HG03460 (cell line): ENCODE results near the gene KMT2B.

Experiments
- ATAC-seq: cut with Tn5 transposase; IDR thresholded peaks from one replicate; pipeline ENCODE4 v1.9.1; 2021; ENCODE audit not compliant: unreplicated experiment

KMT2B gene

GRCh38 chr19:35776102-35776788, 58.4 kb downstream of the KMT2B start:
- no peak for ATAC-seq

GRCh38 chr19:35777086-35777841, 59.5 kb downstream of the KMT2B start:
- ATAC-seq, result no peak

- ATAC-seq, result no peak
These were observed 60.2 kb downstream of the KMT2B start for GRCh38 chr19:35777961-35778360.

GRCh38 chr19:35779033-35779432, 61.2 kb downstream of the KMT2B start:
- no peak for ATAC-seq

GRCh38 chr19:35780058-35780457, 62.3 kb downstream of the KMT2B start:
- ATAC-seq, result no peak

- no peak for ATAC-seq
These were observed 62.9 kb downstream of the KMT2B start for GRCh38 chr19:35780717-35781116.

- ATAC-seq, result no peak
These were observed 63.8 kb downstream of the KMT2B start for GRCh38 chr19:35781650-35782049.

- ATAC-seq, result no peak
These were observed 64.8 kb downstream of the KMT2B start for GRCh38 chr19:35782589-35782988.

GRCh38 chr19:35783469-35784434, 65.9 kb downstream of the KMT2B start:
- ATAC-seq, result no peak

GRCh38 chr19:35784503-35785338, 66.9 kb downstream of the KMT2B start:
- ATAC-seq, result no peak

GRCh38 chr19:35785339-35785627, 67.5 kb downstream of the KMT2B start:
- ATAC-seq, result no peak

GRCh38 chr19:35786299-35787160, 68.7 kb downstream of the KMT2B start:
- no peak for ATAC-seq

- no peak for ATAC-seq
These were observed 69.5 kb downstream of the KMT2B start for GRCh38 chr19:35787227-35787799.
